Endothelial cell of umbilical vein (primary cell): ENCODE data around the gene MPZL3. TPM values are rescaled to one million over a fixed set of nuclear protein-coding genes. Genes with fewer than 3 reads are reported as not detected.

Experiments used
- BruUV-seq: library from RNA; stranded (reverse); fragments of 400-500 nt; replicated peaks from 2 replicates; lab custom pipeline; 2021; lab: Mats Ljungman, UMichigan
- CTCF ChIA-PET: fragments of 300-600, 350-600 bp; sonication (Branson Sonifier 250); formaldehyde crosslinking; loops from one replicate; lab custom pipeline; 2021; ENCODE audit warnings: antibody characterized with exemption, inconsistent platforms; lab: Charles Lee
- POLR2A ChIA-PET: fragments of 300-600, 350-600 bp; sonication (Branson Sonifier 250); formaldehyde crosslinking; loops from one replicate; lab custom pipeline; 2021; ENCODE audit warnings: antibody characterized with exemption, inconsistent platforms; lab: Charles Lee
- DNase-seq: peaks from one replicate; pipeline ENCODE4 v3.0.0-alpha.2; 2011; ENCODE audit warnings: low read depth, low spot score
- FAIRE-seq: peaks from 2 replicates; lab custom pipeline; 2011; peaks lifted over from hg19 to GRCh38; lab: Jason Lieb, UNC
- H2AFZ ChIP-seq: 2 replicates; pipeline ENCODE4 v1.6.0; 2012; ENCODE audit warnings: low read depth, low read length, control low read depth, inconsistent platforms
- H3K27ac ChIP-seq: 2 replicates; pipeline ENCODE4 v1.5.1; 2011; ENCODE audit warnings: low read depth, mild to moderate bottlenecking, control low read depth, low read length, moderate library complexity; ENCODE audit not compliant: insufficient read depth
- H3K27me3 ChIP-seq, 2 experiments: 2 replicates each; pipeline versions ENCODE4 v1.6.0 to v1.6.1; 2011; ENCODE audit warnings: low read length in 2 of 2, mixed read lengths in 1 of 2; ENCODE audit not compliant: control insufficient read depth in 2 of 2, insufficient read depth in 2 of 2
- H3K36me3 ChIP-seq, 2 experiments: 2 replicates in 1 of 2; 3 replicates in 1 of 2; pipeline ENCODE4 v1.5.1; 2011; ENCODE audit warnings: low read length in 2 of 2, mild to moderate bottlenecking in 1 of 2, moderate library complexity in 1 of 2; ENCODE audit not compliant: control insufficient read depth in 2 of 2, insufficient read depth in 2 of 2; ENCODE audit errors: extremely low read depth in 1 of 2
- H3K4me1 ChIP-seq: 3 replicates; pipeline ENCODE4 v1.5.1; 2011; ENCODE audit warnings: mild to moderate bottlenecking, low read length; ENCODE audit not compliant: control insufficient read depth, insufficient read depth; ENCODE audit errors: extremely low read depth
- H3K4me2 ChIP-seq: 2 replicates; pipeline ENCODE4 v1.6.1; 2011; ENCODE audit warnings: low read length, control low read depth, mixed read lengths; ENCODE audit not compliant: insufficient read depth
- H3K4me3 ChIP-seq, 3 experiments: fragments of 200-600 bp in 1 of 3; sonication (generic), shearing (Covaris generic) in 1 of 3; replicated peaks in 1 of 3; 2 replicates each; pipeline ENCODE4 v1.5.1; 2011 to 2016; ENCODE audit warnings: control low read depth in 3 of 3, low read length in 3 of 3, mild to moderate bottlenecking in 2 of 3, inconsistent platforms in 1 of 3, low read depth in 1 of 3, moderate library complexity in 1 of 3; ENCODE audit not compliant: insufficient read depth in 1 of 3
- H3K79me2 ChIP-seq: 2 replicates; pipeline ENCODE4 v1.6.0; 2012; ENCODE audit warnings: low read length, inconsistent platforms; ENCODE audit not compliant: control insufficient read depth, insufficient read depth
- H3K9ac ChIP-seq: replicated peaks from 2 replicates; pipeline ENCODE3; 2011; ENCODE audit warnings: low read length, control low read depth; ENCODE audit not compliant: insufficient read depth; ENCODE audit errors: extremely low read depth
- H3K9me1 ChIP-seq: replicated peaks from 3 replicates; pipeline ENCODE4 v1.6.0; 2011; ENCODE audit warnings: mild to moderate bottlenecking, low read length; ENCODE audit not compliant: control insufficient read depth, insufficient read depth; ENCODE audit errors: extremely low read depth
- H3K9me3 ChIP-seq: replicated peaks from 2 replicates; pipeline ENCODE4 v1.5.1; 2012; ENCODE audit warnings: low read length, inconsistent platforms; ENCODE audit not compliant: control insufficient read depth, insufficient read depth
- H4K20me1 ChIP-seq: replicated peaks from 2 replicates; pipeline ENCODE3; 2011; ENCODE audit warnings: mild to moderate bottlenecking, low read length; ENCODE audit not compliant: control insufficient read depth, insufficient read depth; ENCODE audit errors: extremely low read depth
- CTCF ChIP-seq, 2 donors: IDR thresholded peaks; 1 replicate in 1 of 2; 2 replicates in 1 of 2; pipeline ENCODE4 v1.5.1; 2011; ENCODE audit warnings: low read length in 2 of 2, mild to moderate bottlenecking in 2 of 2, moderate library complexity in 2 of 2, control low read depth in 1 of 2, inconsistent platforms in 1 of 2, low read depth in 1 of 2; ENCODE audit not compliant: insufficient read depth in 1 of 2; ENCODE audit errors: extremely low read depth in 1 of 2
- EZH2 ChIP-seq: IDR thresholded peaks from 2 replicates; pipeline ENCODE4 v1.6.1; 2012; ENCODE audit warnings: borderline replicate concordance, low read depth, mild to moderate bottlenecking, moderate library complexity, low read length, inconsistent platforms; ENCODE audit not compliant: severe bottlenecking
- FOS ChIP-seq: IDR thresholded peaks from 2 replicates; pipeline ENCODE4 v1.6.1; 2011; ENCODE audit warnings: mild to moderate bottlenecking, low read length, moderate library complexity, borderline replicate concordance; ENCODE audit not compliant: insufficient read depth
- GATA2 ChIP-seq: IDR thresholded peaks from 2 replicates; pipeline ENCODE4 v1.7.0; 2011; ENCODE audit warnings: low read depth, mild to moderate bottlenecking, moderate library complexity, mixed read lengths, low read length; ENCODE audit not compliant: insufficient read length, insufficient read depth
- JUN ChIP-seq: IDR thresholded peaks from 2 replicates; pipeline ENCODE4 v1.6.1; 2011; ENCODE audit warnings: borderline replicate concordance, low read depth; ENCODE audit not compliant: insufficient read length, insufficient read depth
- MAX ChIP-seq: IDR thresholded peaks from 2 replicates; pipeline ENCODE4 v1.6.1; 2011; ENCODE audit not compliant: insufficient read depth, insufficient read length
- MYC ChIP-seq: IDR thresholded peaks from one replicate; pipeline ENCODE4 v1.6.1; 2011; ENCODE audit warnings: mild to moderate bottlenecking, low read depth, low read length
- POLR2A ChIP-seq: IDR thresholded peaks from 2 replicates; pipeline ENCODE4 v1.6.1; 2012; ENCODE audit warnings: low read depth, mild to moderate bottlenecking, control low read depth, low read length
- POLR2AphosphoS5 ChIP-seq: IDR thresholded peaks from 2 replicates; pipeline ENCODE4 v1.6.1; 2012; ENCODE audit warnings: low read depth, mild to moderate bottlenecking, control low read depth, low read length, moderate library complexity; ENCODE audit not compliant: insufficient read depth
- dilution Hi-C: fragments of 300-500 bp; cut with MboI; formaldehyde crosslinking; loops from one replicate; pipeline ENCODE4 v1.15.0; 2019; ENCODE audit warnings: low sequenced_read_pairs; ENCODE audit not compliant: extremely low pct_ligation_motif_present
- intact Hi-C: fragments of 100-400 bp; cut with micrococcal nuclease; formaldehyde crosslinking; loops from one replicate; pipeline ENCODE4 v1.10.0; 2022
- polyA plus RNA-seq, 4 experiments: library from polyadenylated mRNA; depleted of rRNA in 3 of 4; stranded (reverse) in 3 of 4; unstranded in 1 of 4; fragments of >200 nt; gene quantifications; 2 replicates each; pipeline versions ENCODE4 v1.2.1 to v1.2.3, GENCODE V29; 2011 to 2012; ENCODE audit warnings: missing spikeins in 1 of 4
- total RNA-seq: library from RNA; stranded (reverse); gene quantifications from 2 replicates; pipeline ENCODE4 v1.2.3, GENCODE V29; 2021

The MPZL3 gene
- total and polyA plus RNA-seq, 2 donors (not counting 3 experiments of a cell fraction or from before 2014, with no cell fraction given) = 2.5 to 7.1 TPM

GRCh38 chr11:118274186-118274585 is 22.0 kb upstream of the MPZL3 start:
- TF ChIP-seq GATA2 (no peak), MAX (no peak), JUN (no peak), MYC (no peak), POLR2A (no peak), EZH2 (no peak), POLR2AphosphoS5 (no peak), FOS (no peak), CTCF (IDR thresholded peaks at IDR 0.05; ENCODE audit: extremely low read depth in 1 of 2, insufficient read depth in 1 of 2, low read depth in 1 of 2, low read length in 2 of 2) (no peak)
- no peak overlapping the region for H2AFZ ChIP-seq
- no peaks in the 10 kb centered on the region for H3K36me3 ChIP-seq
- H3K9ac ChIP-seq = no peak overlapping the region
- no peaks in the 10 kb centered on the region for H3K9me1 ChIP-seq
- dilution Hi-C loops (no loop called here), intact Hi-C loops (no loop called here)
- H3K9me3 ChIP-seq = no peaks in the 10 kb centered on the region
- no TSS peak for BruUV-seq
- ChIA-PET POLR2A (no interaction called here), CTCF (interaction anchor here (1.4 to 1.9 kb wide), 3 partner anchors 9 to 76 kb away, joined by 3 to 7 read pairs (median 4); no protein-coding TSS in a partner anchor)
- DNase-seq (no peak), FAIRE-seq (no peak)
- no peaks in the 10 kb centered on the region for H3K79me2 ChIP-seq
- H4K20me1 ChIP-seq = no peaks in the 10 kb centered on the region
- H3K4me2 ChIP-seq = no peak overlapping the region
- H3K4me1 ChIP-seq = peaks cover 42% of the 10 kb centered on the region
- H3K4me3 ChIP-seq = no peak overlapping the region
- no peaks in the 10 kb centered on the region for H3K27me3 ChIP-seq
- peak overlapping the region; percentile 72 for H3K27ac ChIP-seq
